A549 treated with CORT108297 at 1 μM for 4 hours (cell line): ENCODE data around the gene LHX5. TPM values are rescaled to one million over a fixed set of nuclear protein-coding genes. Genes with fewer than 3 reads are reported as not detected.

Experiments
- total RNA-seq: library from RNA; stranded (reverse); fragments of 200-300 nt; extraction: Qiagen RNA extraction; gene quantifications from 5 replicates; pipeline ENCODE4 v1.2.3, GENCODE V29; 2022

LHX5 gene
- 0.02 TPM in 1 of 5 replicates, not detected in the others for total RNA-seq

DNA sequence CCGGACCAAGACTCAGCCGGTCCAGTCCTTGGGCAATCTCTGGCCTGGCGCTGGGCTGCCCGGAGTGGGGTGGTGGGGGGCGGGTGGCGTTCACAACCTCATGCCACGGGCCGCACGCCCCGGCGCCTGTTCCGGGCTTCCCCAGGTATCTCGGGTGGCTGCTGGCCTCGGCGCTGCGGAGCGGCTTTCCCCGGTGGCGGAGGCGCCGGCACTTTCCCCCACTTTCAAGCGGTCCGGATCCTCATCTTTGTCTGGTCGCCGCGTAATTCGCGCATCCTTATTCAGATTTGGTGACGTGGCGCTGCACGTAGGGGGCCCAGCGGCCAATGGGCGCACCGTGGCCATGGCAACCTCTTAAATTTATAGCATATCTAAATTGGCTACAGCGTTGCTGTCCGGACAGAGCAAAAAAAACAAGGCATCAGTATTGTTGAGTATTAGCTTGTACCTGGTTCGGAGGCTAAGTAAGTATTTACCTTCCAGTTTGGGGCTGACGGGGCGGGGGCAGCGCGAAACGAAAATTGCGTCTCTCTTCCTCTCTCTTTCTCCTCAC, at the start of gene LHX5:
LHX5 (minus strand) TSS at position 253 of the 553 bp plus-strand sequence. CDS start 373 bp downstream, outside the sequence.

DNA sequence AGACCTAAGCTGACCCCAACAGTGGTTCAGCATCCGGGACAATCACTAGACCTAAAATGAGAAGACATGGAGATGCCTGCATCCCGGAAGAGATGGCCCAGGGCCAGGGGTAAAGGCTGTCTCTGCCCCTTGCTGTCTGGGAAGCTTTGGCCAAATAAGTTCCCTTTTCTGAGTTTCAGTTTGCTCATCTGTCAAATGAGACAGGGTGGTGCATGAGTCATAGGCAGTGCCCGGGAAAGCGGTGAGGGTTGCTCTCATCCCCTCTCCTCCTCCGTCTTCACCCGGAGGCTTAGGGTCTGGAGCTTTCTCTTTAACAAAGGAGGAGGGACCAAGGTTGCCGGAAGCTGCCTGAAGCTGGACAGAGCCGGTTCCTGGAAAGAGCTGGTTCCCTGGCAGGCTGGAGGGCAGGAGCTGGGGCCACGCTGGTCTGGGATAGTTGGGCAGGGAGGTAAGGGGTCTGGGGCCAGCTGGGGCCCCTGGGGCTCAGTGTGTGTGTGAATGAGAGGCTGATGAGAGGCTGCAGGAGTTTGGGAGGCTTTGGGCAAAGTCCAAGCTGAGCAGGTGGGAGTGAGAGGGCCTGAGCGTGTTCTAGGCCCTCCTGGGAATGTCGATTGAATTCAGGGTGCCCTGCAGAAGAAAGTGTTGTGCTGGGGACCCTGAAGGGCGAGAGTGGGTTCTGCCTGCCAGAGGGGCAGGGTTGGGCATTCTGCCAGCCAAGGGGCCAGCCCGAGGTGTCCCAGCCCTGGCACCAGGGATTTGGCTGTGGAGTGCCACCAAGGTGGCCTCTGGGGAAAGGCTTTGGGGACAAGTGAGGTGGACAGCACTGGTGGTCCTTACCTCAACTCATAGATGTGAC, 49.4 kb downstream of the LHX5 start, which contains the start of gene SDSL:
SDSL (plus strand) TSS at position 351 of the 856 bp plus-strand sequence. CDS start 5,603 bp downstream, outside the sequence.

Other genes starting within 250 kb of the LHX5 start
- gene SLC8B1, start 136.8 kb downstream of the LHX5 start, total RNA-seq, result 6.9 to 10.7 TPM (median 9.4 TPM) in 5 replicates
- gene PLBD2, start 113.3 kb downstream of the LHX5 start, total RNA-seq, result 25.9 to 36.9 TPM (median 32.3 TPM) in 5 replicates
- 0.42 to 1.2 TPM (median 0.79 TPM) in 5 replicates for gene SDS, start 68.0 kb downstream of the LHX5 start, total RNA-seq
- gene SDSL, start 49.5 kb downstream of the LHX5 start, total RNA-seq, result 20.7 to 29.9 TPM (median 28.4 TPM) in 5 replicates